Stomach (tissue), 4 donors: Measurements from ENCODE around the gene POMGNT2.

ENCODE experiments used
- EP300 ChIP-seq: sonication (generic); formaldehyde crosslinking; IDR thresholded peaks from one replicate; pipeline ENCODE4 v1.6.1; 2017; ENCODE audit warnings: antibody characterized with exemption
- POLR2A ChIP-seq, 4 donors: fragments of 450-650 bp; IDR thresholded peaks; one replicate each; pipeline ENCODE4 v1.6.1; 2016; ENCODE audit warnings: antibody characterized with exemption in 4 of 4, control low read depth in 2 of 4, mild to moderate bottlenecking in 1 of 4, moderate library complexity in 1 of 4
- POLR2AphosphoS5 ChIP-seq, 3 donors: sonication (generic); formaldehyde crosslinking; IDR thresholded peaks; one replicate each; pipeline ENCODE4 v1.6.1; 2016; ENCODE audit warnings: antibody characterized with exemption in 3 of 3
- TF ChIP-seq, protein P1 (sequence below), 7 experiments: fragments of 450-650 bp in 4 of 7; fragments of 200-600 bp in 3 of 7; sonication (generic) in 3 of 7; IDR thresholded peaks; one replicate each; pipeline ENCODE4 v1.5.1; 2016 to 2019; ENCODE audit warnings: antibody characterized with exemption in 7 of 7, control low read depth in 2 of 7, mild to moderate bottlenecking in 1 of 7

DNA sequence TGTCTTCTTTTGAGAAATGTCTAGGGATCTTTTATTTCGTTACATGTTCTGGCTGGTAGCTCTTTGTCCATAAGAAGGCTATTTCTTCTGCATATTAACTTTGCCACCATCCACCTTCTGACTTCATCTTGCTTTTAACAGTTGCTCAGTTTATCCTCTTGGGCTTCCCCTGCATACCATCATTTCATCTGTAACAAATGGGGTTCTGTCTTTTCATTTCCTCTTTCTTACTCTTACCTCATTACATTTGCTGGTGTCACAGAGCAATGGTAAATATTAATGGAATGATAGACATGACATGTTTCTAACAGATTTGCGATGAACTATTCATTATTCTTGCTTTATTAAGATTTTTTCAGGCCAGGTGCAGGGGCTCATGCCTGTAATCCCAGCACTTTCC lies 64.4 kb downstream of the POMGNT2 start:
- TF ChIP-seq, protein P1, sequence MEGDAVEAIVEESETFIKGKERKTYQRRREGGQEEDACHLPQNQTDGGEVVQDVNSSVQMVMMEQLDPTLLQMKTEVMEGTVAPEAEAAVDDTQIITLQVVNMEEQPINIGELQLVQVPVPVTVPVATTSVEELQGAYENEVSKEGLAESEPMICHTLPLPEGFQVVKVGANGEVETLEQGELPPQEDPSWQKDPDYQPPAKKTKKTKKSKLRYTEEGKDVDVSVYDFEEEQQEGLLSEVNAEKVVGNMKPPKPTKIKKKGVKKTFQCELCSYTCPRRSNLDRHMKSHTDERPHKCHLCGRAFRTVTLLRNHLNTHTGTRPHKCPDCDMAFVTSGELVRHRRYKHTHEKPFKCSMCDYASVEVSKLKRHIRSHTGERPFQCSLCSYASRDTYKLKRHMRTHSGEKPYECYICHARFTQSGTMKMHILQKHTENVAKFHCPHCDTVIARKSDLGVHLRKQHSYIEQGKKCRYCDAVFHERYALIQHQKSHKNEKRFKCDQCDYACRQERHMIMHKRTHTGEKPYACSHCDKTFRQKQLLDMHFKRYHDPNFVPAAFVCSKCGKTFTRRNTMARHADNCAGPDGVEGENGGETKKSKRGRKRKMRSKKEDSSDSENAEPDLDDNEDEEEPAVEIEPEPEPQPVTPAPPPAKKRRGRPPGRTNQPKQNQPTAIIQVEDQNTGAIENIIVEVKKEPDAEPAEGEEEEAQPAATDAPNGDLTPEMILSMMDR (IDR thresholded peaks at IDR 0.05) = no peak
- TF ChIP-seq EP300 (no peak), POLR2AphosphoS5 (IDR thresholded peaks at IDR 0.05) (no peak), POLR2A (IDR thresholded peaks at IDR 0.05) (no peak)
